Type B pancreatic cell (in vitro differentiated cells): ENCODE data around the gene OR6J1. TPM values are rescaled to one million over a fixed set of nuclear protein-coding genes. Genes with fewer than 3 reads are reported as not detected.

ENCODE experiments used
- DNase-seq: peaks from one replicate; pipeline ENCODE4 v3.0.0; 2021; ENCODE audit warnings: mixed read lengths; ENCODE audit not compliant: unreplicated experiment; ENCODE audit errors: extremely low spot score
- H3K27ac Mint-ChIP-seq: 2 replicates; pipeline ENCODE4 v1.8.0; 2021; ENCODE audit warnings: mild to moderate bottlenecking, mixed read lengths
- H3K27me3 Mint-ChIP-seq: 2 replicates; pipeline ENCODE4 v1.8.0; 2021; ENCODE audit warnings: mixed read lengths
- H3K36me3 Mint-ChIP-seq: 2 replicates; pipeline ENCODE4 v1.8.0; 2021; ENCODE audit warnings: mixed read lengths
- H3K4me1 Mint-ChIP-seq: one replicate; pipeline ENCODE4 v1.8.0; 2021; ENCODE audit warnings: mixed read lengths; ENCODE audit not compliant: unreplicated experiment
- H3K4me3 Mint-ChIP-seq: 2 replicates; pipeline ENCODE4 v1.8.0; 2021; ENCODE audit warnings: mild to moderate bottlenecking, mixed read lengths
- H3K9me3 Mint-ChIP-seq: 2 replicates; pipeline ENCODE4 v1.8.0; 2021; ENCODE audit warnings: mixed read lengths
- CTCF ChIP-seq: fragments of 200-600 bp; sonication (generic); conservative IDR thresholded peaks from 2 replicates; pipeline ENCODE4 v1.5.0; 2021; ENCODE audit warnings: antibody characterized with exemption, mild to moderate bottlenecking
- total RNA-seq: library from RNA; stranded (reverse); gene quantifications from 2 replicates; pipeline ENCODE4 v1.2.1, GENCODE V29; 2021; ENCODE audit warnings: low replicate concordance

Gene OR6J1
- total RNA-seq, 1 donor from 2014 or later, result not detected

- no peaks in the 10 kb centered on the region for H3K9me3 Mint-ChIP-seq
- H3K36me3 Mint-ChIP-seq, result no peaks in the 10 kb centered on the region
- H3K4me1 Mint-ChIP-seq, result peaks cover 4% of the 10 kb centered on the region
- no peak for DNase-seq
- no peak for TF ChIP-seq CTCF
- no peak overlapping the region for H3K27ac Mint-ChIP-seq
- no peak overlapping the region for H3K4me3 Mint-ChIP-seq
- no peaks in the 10 kb centered on the region for H3K27me3 Mint-ChIP-seq
Measured at GRCh38 chr14:22656945-22657731, 13.0 kb upstream of the OR6J1 start.

- Mint-ChIP-seq H3K27me3 (no peaks in the 10 kb centered on the region), H3K36me3 (no peaks in the 10 kb centered on the region), H3K9me3 (no peaks in the 10 kb centered on the region), H3K4me1 (peaks cover 4% of the 10 kb centered on the region), H3K27ac (no peak overlapping the region), H3K4me3 (no peak overlapping the region)
- TF ChIP-seq CTCF, result no peak
- no peak for DNase-seq
Measured at GRCh38 chr14:22656226-22656625, 12.1 kb upstream of the OR6J1 start.

GRCh38 chr14:22653012-22653621 is 9.0 kb upstream of the OR6J1 start:
- TF ChIP-seq CTCF, result peak; percentile 78
- Mint-ChIP-seq H3K36me3 (no peaks in the 10 kb centered on the region), H3K4me1 (peaks cover 4% of the 10 kb centered on the region), H3K9me3 (no peaks in the 10 kb centered on the region), H3K27ac (no peak overlapping the region), H3K4me3 (no peak overlapping the region), H3K27me3 (peaks cover 4% of the 10 kb centered on the region)
- DNase-seq, result no peak

GRCh38 chr14:22651586-22651985 is 7.4 kb upstream of the OR6J1 start:
- H3K27ac Mint-ChIP-seq, result no peak overlapping the region
- TF ChIP-seq CTCF, result no peak
- H3K4me1 Mint-ChIP-seq, result peaks cover 4% of the 10 kb centered on the region
- no peak for DNase-seq
- no peaks in the 10 kb centered on the region for H3K36me3 Mint-ChIP-seq
- no peak overlapping the region for H3K4me3 Mint-ChIP-seq
- H3K27me3 Mint-ChIP-seq, result peaks cover 4% of the 10 kb centered on the region
- no peaks in the 10 kb centered on the region for H3K9me3 Mint-ChIP-seq

- Mint-ChIP-seq H3K36me3 (no peaks in the 10 kb centered on the region), H3K4me3 (no peak overlapping the region), H3K27ac (no peak overlapping the region), H3K9me3 (no peaks in the 10 kb centered on the region), H3K27me3 (peaks cover 4% of the 10 kb centered on the region), H3K4me1 (peaks cover 4% of the 10 kb centered on the region)
- no peak for TF ChIP-seq CTCF
- no peak for DNase-seq
Measured at GRCh38 chr14:22650960-22651521, 6.9 kb upstream of the OR6J1 start.
